Stimulated activated CD4-positive, alpha-beta T cell treated with anti-CD3 and anti-CD28 coated beads, Interleukin-1b, Interleukin-23, amount 100 ng/mL, for 4 hours (primary cell): ENCODE results near the gene DCAF4.
"Not testable (repeated sequence)": the region's sequence is repeated elsewhere in the genome, so short reads cannot be mapped to it uniquely, and the experiment has no call there.

Experiments
- DNase-seq, 2 donors: peaks; one replicate each; pipeline ENCODE4 v3.0.0-alpha.2; 2020; ENCODE audit warnings: low read depth in 2 of 2

Gene DCAF4

GRCh38 chr14:72970824-72971434 is 44.7 kb downstream of the DCAF4 start:
- DNase-seq, result no peak

- DNase-seq, result no peak
Measured at GRCh38 chr14:72974661-72975060, 48.4 kb downstream of the DCAF4 start.

- DNase-seq, result no peak
Measured at GRCh38 chr14:72975770-72976169, 49.5 kb downstream of the DCAF4 start.

GRCh38 chr14:72978856-72979255 is 52.6 kb downstream of the DCAF4 start:
- no peak for DNase-seq

GRCh38 chr14:72980863-72981262 is 54.6 kb downstream of the DCAF4 start:
- DNase-seq, result no peak

- DNase-seq, result no peak
Measured at GRCh38 chr14:72982146-72982708, 56.0 kb downstream of the DCAF4 start.

GRCh38 chr14:72986214-72986613 is 60.0 kb downstream of the DCAF4 start:
- no peak for DNase-seq

GRCh38 chr14:72986857-72987256 is 60.6 kb downstream of the DCAF4 start:
- no peak for DNase-seq

GRCh38 chr14:72990171-72990570 is 63.9 kb downstream of the DCAF4 start:
- DNase-seq, result no peak

GRCh38 chr14:72996916-72997315 is 70.7 kb downstream of the DCAF4 start:
- no peak for DNase-seq

- DNase-seq, result no peak
Measured at GRCh38 chr14:72998252-72998903, 72.1 kb downstream of the DCAF4 start.

- no peak for DNase-seq
Measured at GRCh38 chr14:72999316-72999715, 73.1 kb downstream of the DCAF4 start.

GRCh38 chr14:73000073-73000472 is 73.8 kb downstream of the DCAF4 start:
- no peak for DNase-seq

- DNase-seq, result no peak
Measured at GRCh38 chr14:73003681-73004080, 77.4 kb downstream of the DCAF4 start.

GRCh38 chr14:73004641-73005040 is 78.4 kb downstream of the DCAF4 start:
- not testable (repeated sequence) for DNase-seq

GRCh38 chr14:73007835-73008234 is 81.6 kb downstream of the DCAF4 start:
- DNase-seq, result no peak

- DNase-seq, result no peak
Measured at GRCh38 chr14:73008501-73008900, 82.2 kb downstream of the DCAF4 start.
